Activated CD4-positive, alpha-beta T cell treated with anti-CD3 and anti-CD28 coated beads, Interleukin-2, amount 50 U/mL, for 1 hour (primary cell): Measurements from ENCODE around the gene RASSF5.

ENCODE experiments used
- DNase-seq: peaks from one replicate; pipeline ENCODE4 v3.0.0-alpha.2; 2020

Gene RASSF5

GRCh38 chr1:206554701-206555472, 47.6 kb downstream of the RASSF5 start:
- DNase-seq: no peak

- no peak for DNase-seq
Observed at GRCh38 chr1:206555473-206555935, 48.2 kb downstream of the RASSF5 start.

- no peak for DNase-seq
Observed at GRCh38 chr1:206556047-206556749, 48.9 kb downstream of the RASSF5 start.

GRCh38 chr1:206556750-206557635, 49.7 kb downstream of the RASSF5 start:
- peak; percentile 87 for DNase-seq

- no peak for DNase-seq
Observed at GRCh38 chr1:206557636-206558473, 50.5 kb downstream of the RASSF5 start.

GRCh38 chr1:206558794-206559671, 51.7 kb downstream of the RASSF5 start:
- DNase-seq: no peak

GRCh38 chr1:206559672-206559995, 52.3 kb downstream of the RASSF5 start:
- DNase-seq: no peak

GRCh38 chr1:206560007-206560716, 52.8 kb downstream of the RASSF5 start:
- DNase-seq: no peak

GRCh38 chr1:206563367-206564207, 56.3 kb downstream of the RASSF5 start:
- no peak for DNase-seq

- no peak for DNase-seq
Observed at GRCh38 chr1:206565995-206566394, 58.7 kb downstream of the RASSF5 start.

- no peak for DNase-seq
Observed at GRCh38 chr1:206566999-206567398, 59.7 kb downstream of the RASSF5 start.

GRCh38 chr1:206568256-206568655, 60.9 kb downstream of the RASSF5 start:
- no peak for DNase-seq

- DNase-seq: no peak
Observed at GRCh38 chr1:206568779-206569352, 61.5 kb downstream of the RASSF5 start.

- DNase-seq: no peak
Observed at GRCh38 chr1:206569556-206569955, 62.2 kb downstream of the RASSF5 start.

- DNase-seq: no peak
Observed at GRCh38 chr1:206570529-206570928, 63.2 kb downstream of the RASSF5 start.

GRCh38 chr1:206572835-206573234, 65.5 kb downstream of the RASSF5 start:
- no peak for DNase-seq

GRCh38 chr1:206573319-206573718, 66.0 kb downstream of the RASSF5 start:
- no peak for DNase-seq

GRCh38 chr1:206573762-206574161, 66.4 kb downstream of the RASSF5 start:
- no peak for DNase-seq

GRCh38 chr1:206575165-206575893, 68.0 kb downstream of the RASSF5 start:
- DNase-seq: no peak
